BE2C (cell line): ENCODE data around the gene TIMM50.
A peak's percentile ranks its signal among the peaks of the same experiment; 100 is the strongest.

Experiments used
- DNase-seq: peaks from one replicate; pipeline ENCODE4 v3.0.0-alpha.2; 2020
- H3K27me3 ChIP-seq: fragments of 250-450 bp; sonication (Bioruptor Pico); 2 replicates; pipeline ENCODE4 v1.5.1; 2020; ENCODE audit warnings: mild to moderate bottlenecking
- H3K36me3 ChIP-seq: fragments of 250-450 bp; sonication (Bioruptor Pico); 2 replicates; pipeline ENCODE4 v1.5.1; 2020; ENCODE audit warnings: mild to moderate bottlenecking
- H3K4me1 ChIP-seq: fragments of 250-450 bp; sonication (Bioruptor Pico); 2 replicates; pipeline ENCODE4 v1.5.1; 2020
- H3K4me3 ChIP-seq: 2 replicates; pipeline ENCODE4 v1.5.1; 2011; ENCODE audit warnings: low read depth, low read length
- H3K9me3 ChIP-seq: fragments of 250-450 bp; sonication (Bioruptor Pico); 2 replicates; pipeline ENCODE4 v1.5.1; 2020
- TF ChIP-seq, protein P1 (sequence below): IDR thresholded peaks from 2 replicates; pipeline ENCODE4 v1.5.1; 2012; ENCODE audit warnings: mild to moderate bottlenecking, low read depth, low read length

The TIMM50 gene

DNA sequence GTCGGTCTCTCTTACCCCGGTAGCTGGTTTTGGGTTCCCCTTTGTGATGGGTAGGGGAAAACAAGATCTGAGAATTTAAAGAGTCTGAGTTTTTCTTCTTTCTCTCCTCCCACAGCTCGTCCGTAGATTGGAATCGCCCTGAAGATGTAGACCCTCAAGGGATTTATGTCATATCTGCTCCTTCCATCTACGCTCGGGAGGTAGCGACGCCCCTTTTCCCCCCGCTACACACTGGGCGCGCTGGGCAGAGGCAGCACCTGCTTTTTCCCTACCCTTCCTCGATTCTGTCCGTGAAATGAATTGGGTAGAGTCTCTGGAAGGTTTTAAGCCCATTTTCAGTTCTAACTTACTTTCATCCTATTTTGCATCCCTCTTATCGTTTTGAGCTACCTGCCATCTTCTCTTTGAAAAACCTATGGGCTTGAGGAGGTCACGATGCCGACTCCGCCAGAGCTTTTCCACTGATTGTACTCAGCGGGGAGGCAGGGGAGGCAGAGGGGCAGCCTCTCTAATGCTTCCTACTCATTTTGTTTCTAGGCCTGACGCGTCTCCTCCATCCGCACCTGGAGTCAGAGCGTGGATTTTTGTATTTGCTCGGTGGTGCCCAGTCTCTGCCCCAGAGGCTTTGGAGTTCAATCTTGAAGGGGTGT, 27.2 kb downstream of the TIMM50 start:
- TF ChIP-seq, protein P1, sequence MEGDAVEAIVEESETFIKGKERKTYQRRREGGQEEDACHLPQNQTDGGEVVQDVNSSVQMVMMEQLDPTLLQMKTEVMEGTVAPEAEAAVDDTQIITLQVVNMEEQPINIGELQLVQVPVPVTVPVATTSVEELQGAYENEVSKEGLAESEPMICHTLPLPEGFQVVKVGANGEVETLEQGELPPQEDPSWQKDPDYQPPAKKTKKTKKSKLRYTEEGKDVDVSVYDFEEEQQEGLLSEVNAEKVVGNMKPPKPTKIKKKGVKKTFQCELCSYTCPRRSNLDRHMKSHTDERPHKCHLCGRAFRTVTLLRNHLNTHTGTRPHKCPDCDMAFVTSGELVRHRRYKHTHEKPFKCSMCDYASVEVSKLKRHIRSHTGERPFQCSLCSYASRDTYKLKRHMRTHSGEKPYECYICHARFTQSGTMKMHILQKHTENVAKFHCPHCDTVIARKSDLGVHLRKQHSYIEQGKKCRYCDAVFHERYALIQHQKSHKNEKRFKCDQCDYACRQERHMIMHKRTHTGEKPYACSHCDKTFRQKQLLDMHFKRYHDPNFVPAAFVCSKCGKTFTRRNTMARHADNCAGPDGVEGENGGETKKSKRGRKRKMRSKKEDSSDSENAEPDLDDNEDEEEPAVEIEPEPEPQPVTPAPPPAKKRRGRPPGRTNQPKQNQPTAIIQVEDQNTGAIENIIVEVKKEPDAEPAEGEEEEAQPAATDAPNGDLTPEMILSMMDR: no peak
- DNase-seq: no peak
- no peaks in the 10 kb centered on the region for H3K9me3 ChIP-seq
- H3K27me3 ChIP-seq: no peaks in the 10 kb centered on the region; the same call in 1 of the 2 replicates
- H3K4me3 ChIP-seq: peak overlapping the region; percentile 70
- no peaks in the 10 kb centered on the region for H3K4me1 ChIP-seq
- H3K36me3 ChIP-seq: no peaks in the 10 kb centered on the region; the same call in 1 of the 2 replicates

DNA sequence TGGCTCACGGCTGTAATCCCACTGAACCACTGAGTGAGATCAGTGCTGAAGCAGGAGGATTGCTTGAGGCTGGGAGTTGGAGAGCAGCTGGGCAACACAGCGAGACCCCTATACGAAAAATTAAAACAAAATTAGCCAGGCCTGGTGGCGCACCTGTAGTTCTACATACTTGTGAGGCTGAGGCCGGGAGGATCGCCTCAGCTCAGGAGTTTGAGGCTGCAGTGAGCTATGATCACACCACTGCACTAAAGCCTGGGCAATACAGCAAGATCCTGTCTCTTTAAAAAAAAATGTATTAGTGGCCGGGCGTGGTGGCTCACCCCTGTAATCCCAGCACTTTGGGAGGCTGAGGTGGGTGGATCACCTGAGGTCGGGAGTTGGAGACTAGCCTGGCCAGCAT, 28.0 kb downstream of the TIMM50 start:
- Histone ChIP-seq H3K9me3 (no peaks in the 10 kb centered on the region), H3K27me3 (no peaks in the 10 kb centered on the region; the same call in 1 of the 2 replicates), H3K36me3 (no peaks in the 10 kb centered on the region; the same call in 1 of the 2 replicates), H3K4me3 (no peak overlapping the region), H3K4me1 (no peaks in the 10 kb centered on the region)
- TF ChIP-seq, protein P1: no peak
- no peak for DNase-seq

DNA sequence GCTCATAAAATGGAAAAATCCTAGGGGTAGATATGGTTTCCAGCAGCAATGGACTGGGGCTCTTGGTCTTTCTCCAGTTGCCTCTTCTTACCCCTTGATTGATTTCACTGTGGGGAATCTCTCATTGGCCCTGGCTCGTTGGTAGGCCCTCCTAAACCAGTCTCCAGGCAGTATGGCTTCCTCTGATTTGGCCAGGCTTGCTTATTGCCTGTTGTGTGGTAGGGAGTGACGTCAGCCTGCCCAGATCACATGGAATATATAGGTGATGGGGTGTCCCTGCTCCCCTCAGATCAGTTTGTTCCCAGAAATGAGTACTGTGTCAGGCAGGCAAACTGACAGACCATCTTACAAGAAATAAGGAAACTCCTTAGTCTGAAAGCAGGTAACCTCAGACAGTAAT, 28.6 kb downstream of the TIMM50 start:
- Histone ChIP-seq H3K4me1 (no peaks in the 10 kb centered on the region), H3K36me3 (no peaks in the 10 kb centered on the region; the same call in 1 of the 2 replicates), H3K9me3 (no peaks in the 10 kb centered on the region), H3K27me3 (peaks cover 6% of the 10 kb centered on the region), H3K4me3 (no peak overlapping the region)
- no peak for DNase-seq
- TF ChIP-seq, protein P1: no peak

DNA sequence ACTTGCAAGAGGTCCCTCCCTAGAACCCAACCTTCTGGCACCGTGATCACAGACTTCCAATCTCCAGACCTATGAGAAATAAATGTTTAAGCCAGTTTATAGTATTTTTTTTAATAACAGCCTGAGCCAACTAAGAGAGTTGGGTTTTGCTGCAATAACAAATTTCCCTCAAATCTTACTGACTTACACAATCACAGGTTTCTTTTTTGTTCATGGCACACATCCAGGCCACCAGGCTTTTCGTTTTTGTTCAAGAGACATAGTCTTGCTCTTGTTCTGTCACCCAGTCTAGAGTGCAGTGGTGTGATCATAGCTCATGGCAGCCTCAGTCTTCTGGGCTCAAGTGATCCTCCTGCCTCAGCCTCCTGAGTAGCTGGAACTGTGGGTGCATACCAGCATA, 32.4 kb downstream of the TIMM50 start:
- no peaks in the 10 kb centered on the region for H3K36me3 ChIP-seq
- no peaks in the 10 kb centered on the region for H3K4me1 ChIP-seq
- no peak overlapping the region for H3K4me3 ChIP-seq
- TF ChIP-seq, protein P1: no peak
- DNase-seq: no peak
- H3K9me3 ChIP-seq: no peaks in the 10 kb centered on the region
- peaks cover 29% of the 10 kb centered on the region for H3K27me3 ChIP-seq

DNA sequence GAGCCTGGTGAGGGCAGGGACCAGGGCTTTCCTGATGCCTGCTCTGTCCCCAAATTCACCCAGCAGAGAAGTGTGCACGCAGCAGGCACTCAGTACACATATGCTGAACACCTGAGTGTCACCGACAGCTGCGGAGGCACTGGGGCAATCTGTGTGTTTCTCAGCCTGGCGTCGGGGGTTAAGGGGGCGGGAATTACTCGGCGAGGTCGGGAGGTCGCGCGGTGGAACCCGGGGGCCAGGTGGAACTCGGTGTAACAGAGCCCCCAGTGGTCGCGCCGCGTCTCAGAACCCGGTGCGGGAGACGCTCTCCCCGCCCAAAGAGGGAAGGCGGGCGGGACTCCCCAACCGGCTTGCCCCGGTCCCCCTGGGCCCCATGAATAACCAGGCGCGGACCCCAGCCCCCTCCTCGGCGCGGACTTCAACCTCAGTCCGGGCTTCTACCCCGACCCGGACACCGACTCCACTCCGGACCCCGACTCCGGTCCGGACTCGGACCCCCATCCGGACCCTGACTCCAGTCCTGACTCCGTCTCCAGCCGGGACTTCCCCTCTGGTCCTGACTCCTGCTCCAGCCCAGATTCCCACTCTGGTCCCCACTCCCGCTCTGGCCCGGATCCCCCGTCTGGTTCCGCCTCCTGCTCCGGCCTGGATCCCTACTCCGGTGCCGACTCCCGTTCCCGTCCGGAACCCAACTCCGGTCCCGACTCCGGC, 34.4 kb downstream of the TIMM50 start, which contains the start of gene SELENOV:
Gene SELENOV, plus strand, starts transcription at position 300 of the 711 bp plus-strand sequence. Its CDS starts 74 bp downstream, at position 374.
- peaks cover 29% of the 10 kb centered on the region for H3K27me3 ChIP-seq
- TF ChIP-seq, protein P1: no peak
- peak; percentile 23 for DNase-seq
- peak within 1 kb of the TSS; percentile 19; the same call in 1 of the 2 replicates for H3K4me3 ChIP-seq
- H3K4me1 ChIP-seq: no peaks in the 10 kb centered on the region
- H3K9me3 ChIP-seq: no peaks in the 10 kb centered on the region
- H3K36me3 ChIP-seq: no peaks in the 10 kb centered on the region
